ENCODE data around the gene MAPKAPK2. TPM values are rescaled to one million over a fixed set of nuclear protein-coding genes. Genes with fewer than 3 reads are reported as not detected.

Gene MAPKAPK2
- polyA plus RNA-seq, 3 donors = 1.6 to 56.9 (median 2.2) TPM

DNA sequence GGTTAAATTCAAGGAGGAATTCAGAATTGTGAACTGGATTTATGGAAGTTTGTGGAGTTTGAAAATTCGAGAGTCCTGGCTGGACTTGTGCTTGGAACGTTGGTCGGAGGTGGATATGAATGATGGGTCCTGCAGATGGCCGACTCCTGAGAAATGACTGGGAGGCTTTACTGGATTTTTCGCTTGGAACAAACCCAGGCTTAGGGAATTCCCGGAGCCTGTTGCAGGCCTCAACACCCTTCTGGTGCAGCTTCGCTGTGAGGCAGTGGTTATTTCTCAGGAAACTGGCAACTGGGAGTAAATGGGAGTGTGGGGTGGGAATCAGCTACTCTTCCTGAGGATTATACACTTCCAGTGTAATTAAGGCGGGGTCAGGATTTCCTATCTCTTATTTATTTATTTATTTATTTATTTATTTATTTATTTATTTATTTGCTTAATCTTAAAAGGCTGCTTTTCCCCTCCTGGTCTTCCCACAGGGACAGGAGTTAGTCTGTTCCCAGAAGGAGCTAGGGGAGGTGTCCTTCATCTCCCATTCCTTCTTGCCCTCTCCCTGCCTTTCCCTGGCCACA, 21.1 kb downstream of the MAPKAPK2 start:
- H2AFZ ChIP-seq (ENCODE audit: insufficient read depth, low read depth, low read length, poor library complexity, severe bottlenecking) = no peak overlapping the region
- no peaks in the 10 kb centered on the region for H3K27me3 ChIP-seq (ENCODE audit: control insufficient read depth in 2 of 2, insufficient read depth in 2 of 2, low read length in 2 of 2)
- TF ChIP-seq, protein P1, sequence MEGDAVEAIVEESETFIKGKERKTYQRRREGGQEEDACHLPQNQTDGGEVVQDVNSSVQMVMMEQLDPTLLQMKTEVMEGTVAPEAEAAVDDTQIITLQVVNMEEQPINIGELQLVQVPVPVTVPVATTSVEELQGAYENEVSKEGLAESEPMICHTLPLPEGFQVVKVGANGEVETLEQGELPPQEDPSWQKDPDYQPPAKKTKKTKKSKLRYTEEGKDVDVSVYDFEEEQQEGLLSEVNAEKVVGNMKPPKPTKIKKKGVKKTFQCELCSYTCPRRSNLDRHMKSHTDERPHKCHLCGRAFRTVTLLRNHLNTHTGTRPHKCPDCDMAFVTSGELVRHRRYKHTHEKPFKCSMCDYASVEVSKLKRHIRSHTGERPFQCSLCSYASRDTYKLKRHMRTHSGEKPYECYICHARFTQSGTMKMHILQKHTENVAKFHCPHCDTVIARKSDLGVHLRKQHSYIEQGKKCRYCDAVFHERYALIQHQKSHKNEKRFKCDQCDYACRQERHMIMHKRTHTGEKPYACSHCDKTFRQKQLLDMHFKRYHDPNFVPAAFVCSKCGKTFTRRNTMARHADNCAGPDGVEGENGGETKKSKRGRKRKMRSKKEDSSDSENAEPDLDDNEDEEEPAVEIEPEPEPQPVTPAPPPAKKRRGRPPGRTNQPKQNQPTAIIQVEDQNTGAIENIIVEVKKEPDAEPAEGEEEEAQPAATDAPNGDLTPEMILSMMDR (IDR thresholded peaks at IDR 0.05) = no peak
- H3K36me3 ChIP-seq (replicated peaks in 1 of 2; ENCODE audit: control insufficient read depth in 1 of 2, insufficient read depth in 2 of 2, low read length in 2 of 2) = no peaks in the 10 kb centered on the region
- Mint-ChIP-seq H3K27ac (peak overlapping the region in 1 of 7 donors; percentile 79), H3K4me1 (peaks cover 93% of the 10 kb centered on the region), H3K9me3 (peaks cover 0 to 2% (median 0%) of the 10 kb centered on the region in 7 donors), H3K36me3 (peaks cover 9 to 41% of the 10 kb centered on the region in 2 donors), H3K27me3 (ENCODE audit: low read depth in 3 of 3) (peaks cover 0 to 2% (median 0%) of the 10 kb centered on the region in 3 donors), H3K4me3 (no peak overlapping the region)
- no peaks in the 10 kb centered on the region for H3K9me3 ChIP-seq (replicated peaks in 1 of 2; ENCODE audit: control insufficient read depth in 1 of 2, insufficient read depth in 1 of 2, low read length in 2 of 2)
- peak overlapping the region; percentile 5 for H3K4me2 ChIP-seq (replicated peaks; ENCODE audit: extremely low read depth, low read length, poor library complexity, severe bottlenecking)
- H3K79me2 ChIP-seq (ENCODE audit: insufficient read depth, low read length) = peaks cover 100% of the 10 kb centered on the region
- no peak overlapping the region for H3K9ac ChIP-seq (ENCODE audit: insufficient read depth, low read length, poor library complexity, severe bottlenecking)
- no peak overlapping the region for H3K27ac ChIP-seq (ENCODE audit: low read depth in 1 of 2, low read length in 2 of 2)
- intact Hi-C loops (cut with micrococcal nuclease) = no loop called here
- no peak overlapping the region for H3K4me3 ChIP-seq (replicated peaks in 1 of 3; ENCODE audit: low read depth in 2 of 3, low read length in 3 of 3)
- peaks cover 50 to 80% of the 10 kb centered on the region in 2 donors for H3K4me1 ChIP-seq (ENCODE audit: control insufficient read depth in 1 of 2, insufficient read depth in 2 of 2, low read length in 2 of 2)
- WGBS (ENCODE audit: insufficient coverage) = 100% methylated on average over 6 of the region's 8 CpGs
- H4K20me1 ChIP-seq (ENCODE audit: insufficient read depth, low read length) = peaks cover 100% of the 10 kb centered on the region
- DNase-seq = no peak

DNA sequence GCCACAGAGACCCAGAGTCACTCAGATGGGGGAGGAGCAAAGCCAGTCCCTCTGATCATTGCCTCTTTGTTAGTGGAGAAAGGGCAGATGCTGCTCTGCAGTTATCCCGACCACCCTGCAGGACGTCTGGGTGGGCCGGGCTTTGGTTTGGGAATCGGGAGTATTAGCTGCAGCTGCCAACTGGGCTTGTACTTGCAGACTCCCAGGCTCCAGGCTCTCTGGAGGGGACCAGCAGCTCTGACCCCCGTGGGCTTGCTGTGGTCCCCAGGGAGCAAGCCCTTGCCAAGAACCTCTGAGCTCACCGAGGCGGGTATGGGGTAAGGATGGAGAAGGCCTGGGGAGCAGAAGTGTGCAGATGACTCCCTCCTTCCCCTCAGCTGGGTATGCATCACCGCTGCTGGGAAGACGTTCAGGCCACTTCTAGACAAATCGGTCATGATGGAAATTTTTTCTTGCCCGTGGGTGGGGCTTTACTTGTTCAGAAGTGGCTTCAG, 21.6 kb downstream of the MAPKAPK2 start:
- no peak overlapping the region for H3K4me3 Mint-ChIP-seq
- peaks cover 100% of the 10 kb centered on the region for H3K79me2 ChIP-seq (ENCODE audit: insufficient read depth, low read length)
- WGBS (ENCODE audit: insufficient coverage) = 83% methylated on average over 5 of the region's 11 CpGs

More for the DNA sequence above, 21.6 kb downstream of the MAPKAPK2 start:
- H3K4me1 Mint-ChIP-seq = peaks cover 87% of the 10 kb centered on the region
- peaks cover 0 to 2% (median 0%) of the 10 kb centered on the region in 7 donors for H3K9me3 Mint-ChIP-seq
- no peak overlapping the region for H2AFZ ChIP-seq (ENCODE audit: insufficient read depth, low read depth, low read length, poor library complexity, severe bottlenecking)
- TF ChIP-seq, protein P1 (IDR thresholded peaks at IDR 0.05) = no peak
- H3K4me2 ChIP-seq (replicated peaks; ENCODE audit: extremely low read depth, low read length, poor library complexity, severe bottlenecking) = peak overlapping the region; percentile 48
- H3K27ac ChIP-seq (ENCODE audit: low read depth in 1 of 2, low read length in 2 of 2) = peak overlapping the region in 1 of 2 donors; percentile 34
- peak; percentile 39 to 77 (median 64) for DNase-seq
- H3K36me3 Mint-ChIP-seq = peaks cover 7 to 40% of the 10 kb centered on the region in 2 donors
- H3K9ac ChIP-seq (ENCODE audit: insufficient read depth, low read length, poor library complexity, severe bottlenecking) = no peak overlapping the region
- H3K4me3 ChIP-seq (replicated peaks in 1 of 3; ENCODE audit: low read depth in 2 of 3, low read length in 3 of 3) = no peak overlapping the region
- H3K4me1 ChIP-seq (ENCODE audit: control insufficient read depth in 1 of 2, insufficient read depth in 2 of 2, low read length in 2 of 2) = peaks cover 46 to 77% of the 10 kb centered on the region in 2 donors
- no peaks in the 10 kb centered on the region for H3K27me3 Mint-ChIP-seq (ENCODE audit: low read depth in 3 of 3)
- no peaks in the 10 kb centered on the region for H3K36me3 ChIP-seq (replicated peaks in 1 of 2; ENCODE audit: control insufficient read depth in 1 of 2, insufficient read depth in 2 of 2, low read length in 2 of 2)
- H3K9me3 ChIP-seq (replicated peaks in 1 of 2; ENCODE audit: control insufficient read depth in 1 of 2, insufficient read depth in 1 of 2, low read length in 2 of 2) = no peaks in the 10 kb centered on the region
- intact Hi-C loops (cut with micrococcal nuclease) = no loop called here
- peaks cover 100% of the 10 kb centered on the region for H4K20me1 ChIP-seq (ENCODE audit: insufficient read depth, low read length)
- H3K27ac Mint-ChIP-seq = peak overlapping the region in 4 of 7 donors; percentile 13 to 44 (median 38)
- no peaks in the 10 kb centered on the region for H3K27me3 ChIP-seq (ENCODE audit: control insufficient read depth in 2 of 2, insufficient read depth in 2 of 2, low read length in 2 of 2)

Measured in CD14-positive monocyte (primary cell).